Uterus (tissue), 2 donors: Measurements from ENCODE around the gene CAPZB.

Experiments used
- CTCF ChIP-seq, 4 experiments: fragments of 200-600 bp in 2 of 4; fragments of 450-650 bp in 2 of 4; sonication (generic) in 2 of 4; IDR thresholded peaks; one replicate each; pipeline ENCODE4 v1.5.1; 2016 to 2019; ENCODE audit warnings: antibody characterized with exemption in 4 of 4, mild to moderate bottlenecking in 2 of 4, moderate library complexity in 1 of 4
- POLR2A ChIP-seq, 2 donors: fragments of 450-650 bp; IDR thresholded peaks; one replicate each; pipeline ENCODE4 v1.6.1; 2016; ENCODE audit warnings: antibody characterized with exemption in 2 of 2, mild to moderate bottlenecking in 1 of 2, moderate library complexity in 1 of 2

DNA sequence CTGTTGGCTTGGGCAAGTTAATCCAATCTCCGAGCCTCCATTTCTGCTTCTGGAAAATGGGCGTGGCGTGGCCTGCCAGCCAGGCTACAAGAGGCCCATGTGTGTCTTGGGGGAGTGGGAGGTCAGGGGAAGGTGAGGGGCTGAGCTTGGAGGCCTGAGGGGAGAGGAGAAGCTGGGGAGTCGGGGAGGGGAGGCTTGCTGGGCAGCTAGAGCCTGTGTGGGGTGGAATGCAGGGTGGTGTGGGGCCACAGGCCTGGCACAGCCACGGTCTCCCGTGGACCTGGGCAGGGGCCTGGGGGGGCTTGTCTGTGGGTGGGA lies 158.6 kb downstream of the CAPZB start:
- no peak for TF ChIP-seq CTCF (IDR thresholded peaks at IDR 0.05)
- TF ChIP-seq POLR2A (IDR thresholded peaks at IDR 0.05): no peak
